HK-2 (cell line): ENCODE data around the gene MAN2A1.
"Not testable (repeated sequence)": the region's sequence is repeated elsewhere in the genome, so short reads cannot be mapped to it uniquely, and the experiment has no call there.

Experiments
- DNase-seq: peaks from one replicate; pipeline ENCODE4 v3.0.0-alpha.2; 2018; ENCODE audit not compliant: unreplicated experiment

MAN2A1 gene

GRCh38 chr5:109825450-109825849 lies 135.7 kb downstream of the MAN2A1 start:
- no peak for DNase-seq

DNA sequence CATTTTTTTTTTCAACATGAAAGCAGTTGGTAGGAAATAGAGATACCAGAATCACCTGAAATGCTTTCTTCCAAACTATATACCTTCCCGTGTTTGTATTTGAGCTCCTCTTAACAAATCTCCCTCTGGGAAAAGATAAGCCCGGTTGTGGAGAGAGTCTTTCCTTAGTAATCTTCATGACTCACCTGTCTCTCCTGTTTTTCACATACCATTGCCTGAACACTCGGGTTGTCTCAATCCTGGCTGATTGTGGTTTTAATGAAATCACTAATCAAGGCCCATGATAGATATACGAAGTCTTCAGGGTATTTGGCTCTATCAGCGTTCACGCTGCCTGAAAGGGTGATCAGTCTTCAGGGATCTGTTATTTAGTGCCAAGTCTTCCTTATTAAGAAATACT lies 136.7 kb downstream of the MAN2A1 start:
- DNase-seq, result no peak

DNA sequence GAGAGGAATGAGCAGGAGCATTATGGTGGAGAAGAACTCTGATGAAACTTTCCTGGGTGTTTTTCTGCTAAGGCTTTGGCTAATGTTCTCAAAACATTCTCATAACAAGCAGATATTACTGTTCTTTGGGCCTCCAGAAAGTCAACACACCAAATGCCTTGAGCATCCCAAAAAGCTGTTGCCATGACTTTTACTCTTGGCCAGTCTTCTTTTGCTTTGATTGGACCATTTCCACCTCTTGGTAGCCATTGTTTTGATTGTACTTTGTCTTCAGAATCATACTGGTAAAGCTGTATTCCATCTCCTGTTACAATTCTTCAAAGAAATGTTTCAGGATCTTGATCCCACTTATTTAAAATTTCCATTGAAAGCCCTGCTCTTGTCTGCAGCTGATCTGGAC lies 139.6 kb downstream of the MAN2A1 start:
- DNase-seq, result no peak

- no peak for DNase-seq
These were observed 141.3 kb downstream of the MAN2A1 start for GRCh38 chr5:109830955-109831502.

DNA sequence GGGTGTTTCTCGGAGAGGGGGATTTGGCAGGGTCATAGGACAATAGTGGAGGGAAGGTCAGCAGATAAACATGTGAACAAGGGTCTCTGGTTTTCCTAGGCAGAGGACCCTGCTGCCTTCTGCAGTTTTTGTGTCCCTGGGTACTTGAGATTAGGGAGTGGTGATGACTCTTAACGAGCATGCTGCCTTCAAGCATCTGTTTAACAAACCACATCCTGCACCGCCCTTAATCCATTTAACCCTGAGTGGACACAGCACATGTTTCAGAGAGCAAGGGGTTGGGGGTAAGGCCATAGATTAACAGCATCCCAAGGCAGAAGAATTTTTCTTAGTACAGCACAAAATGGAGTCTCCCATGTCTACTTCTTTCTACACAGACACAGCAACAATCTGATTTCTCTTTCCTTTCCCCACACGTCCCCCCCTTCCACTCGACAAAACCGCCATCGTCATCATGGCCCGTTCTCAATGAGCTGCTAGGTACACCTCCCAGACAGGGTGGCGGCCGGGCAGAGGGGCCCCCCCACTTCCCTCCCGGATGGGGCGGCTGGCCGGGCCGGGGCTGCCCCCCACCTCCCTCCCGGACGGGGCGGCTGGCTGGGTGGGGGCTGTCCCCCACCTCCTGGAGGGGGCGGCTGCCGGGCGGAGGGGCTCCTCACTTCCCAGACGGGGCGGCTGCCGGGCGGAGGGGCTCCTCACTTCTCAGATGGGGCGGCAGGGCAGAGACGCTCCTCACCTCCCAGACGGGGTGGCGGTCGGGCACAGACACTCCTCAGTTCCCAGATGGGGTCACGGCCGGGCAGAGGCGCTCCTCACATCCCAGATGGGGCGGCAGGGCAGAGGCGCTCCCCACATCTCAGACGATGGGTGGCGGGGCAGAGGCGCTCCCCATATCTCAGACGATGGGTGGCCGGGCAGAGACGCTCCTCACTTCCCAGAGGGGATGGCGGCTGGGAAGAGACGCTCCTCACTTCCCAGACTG lies 142.8 kb downstream of the MAN2A1 start:
- not testable (repeated sequence) for DNase-seq

DNA sequence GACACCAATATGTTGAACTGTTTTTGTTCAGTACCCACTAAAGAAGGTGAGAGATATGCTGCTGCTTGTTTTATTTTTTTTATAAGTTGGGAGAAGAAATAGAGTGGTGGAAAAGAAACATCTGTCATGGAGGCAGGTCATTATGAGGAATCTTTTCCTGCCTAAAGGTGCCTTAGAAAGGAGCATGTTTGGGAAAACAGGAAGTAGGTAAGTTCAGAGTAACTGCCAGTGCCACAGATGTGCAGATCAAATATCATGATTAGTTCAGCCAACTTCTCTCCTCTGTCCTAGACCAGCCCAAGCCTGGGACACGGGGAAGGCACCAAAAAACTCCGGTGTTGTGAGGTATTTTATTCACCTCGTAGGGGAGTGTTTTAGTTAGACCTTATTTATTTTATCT lies 144.2 kb downstream of the MAN2A1 start:
- DNase-seq, result no peak

- no peak for DNase-seq
These were observed 146.6 kb downstream of the MAN2A1 start for GRCh38 chr5:109836280-109836679.

DNA sequence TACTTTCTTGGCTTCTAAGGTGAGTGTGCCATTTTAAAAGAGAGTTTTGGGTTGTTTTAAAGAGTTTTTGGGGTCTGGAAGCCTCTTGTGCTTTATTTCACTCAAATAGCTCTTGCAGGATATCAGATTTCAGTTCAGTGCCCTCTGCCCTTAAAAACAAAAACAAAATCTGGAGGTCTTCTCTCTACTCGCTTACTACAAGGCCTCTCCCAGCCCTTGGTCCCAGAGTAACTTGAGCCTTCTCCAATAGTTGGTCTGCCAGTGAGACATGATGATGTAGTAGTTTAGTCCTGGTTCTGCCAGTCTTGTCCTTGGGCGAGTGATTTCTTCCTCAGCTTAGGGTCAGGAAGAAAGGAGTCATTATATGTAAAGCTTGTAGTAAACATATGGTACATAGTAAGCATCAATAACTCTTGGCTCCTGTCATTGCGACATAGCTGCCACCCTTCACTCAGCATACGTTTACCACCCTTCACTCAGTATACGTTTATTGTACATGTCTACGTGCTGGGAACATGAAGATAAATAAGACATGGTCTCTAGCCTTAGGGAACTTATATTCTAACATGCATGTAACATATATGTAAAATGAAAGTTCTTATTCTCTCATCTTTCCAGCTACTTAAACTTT lies 147.6 kb downstream of the MAN2A1 start:
- no peak for DNase-seq

- DNase-seq, result no peak
These were observed 148.4 kb downstream of the MAN2A1 start for GRCh38 chr5:109838157-109838556.

- no peak for DNase-seq
These were observed 154.4 kb downstream of the MAN2A1 start for GRCh38 chr5:109844148-109844547.

- no peak for DNase-seq
These were observed 155.0 kb downstream of the MAN2A1 start for GRCh38 chr5:109844695-109845094.

DNA sequence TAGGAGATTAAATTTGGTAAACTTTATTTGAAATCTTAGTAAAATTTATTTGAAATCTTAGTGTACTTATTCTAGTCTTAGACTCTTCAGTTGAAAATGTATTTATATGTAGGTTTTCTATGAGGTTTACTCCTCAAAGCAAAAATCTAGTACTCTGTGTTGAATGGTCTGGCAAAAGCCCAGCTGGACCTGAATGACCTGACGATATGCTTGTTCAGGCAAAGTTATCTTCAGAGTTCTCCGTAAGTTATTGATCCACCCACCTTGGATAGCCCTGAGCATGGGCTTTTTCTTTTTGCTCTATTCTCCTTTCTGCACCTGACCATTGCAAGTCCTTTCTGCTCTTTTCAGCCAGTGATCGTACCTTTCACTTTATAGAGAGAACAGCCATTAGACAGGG lies 158.4 kb downstream of the MAN2A1 start:
- DNase-seq, result no peak

DNA sequence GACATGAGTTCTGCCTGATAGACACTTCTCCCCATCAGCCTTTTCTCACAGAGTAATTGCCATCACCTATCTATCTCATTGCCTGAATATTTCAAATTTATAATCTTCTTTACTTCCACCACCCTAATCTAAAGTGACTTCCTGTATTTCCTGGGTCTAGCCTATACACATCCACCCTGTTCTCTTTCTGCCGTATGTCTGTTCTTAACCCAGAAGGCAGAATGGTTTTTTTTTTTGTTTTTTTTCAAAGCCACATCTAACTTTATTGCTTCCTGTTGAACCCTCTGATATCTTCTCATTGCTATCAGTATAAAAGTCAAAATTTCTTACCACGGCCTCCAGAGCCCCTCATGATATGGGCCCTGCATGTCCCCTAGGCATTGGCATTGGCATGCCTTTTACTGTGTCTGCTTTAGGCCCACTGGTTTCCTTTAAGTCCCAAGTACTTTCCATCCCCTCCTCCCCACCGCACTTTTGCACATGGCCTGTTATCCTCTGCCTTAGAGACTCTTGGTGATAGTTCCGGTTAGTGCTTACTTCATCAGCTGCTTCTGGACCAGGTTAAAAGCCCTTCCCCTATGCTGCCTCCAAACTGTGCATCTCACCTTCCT lies 159.9 kb downstream of the MAN2A1 start:
- DNase-seq, result no peak

DNA sequence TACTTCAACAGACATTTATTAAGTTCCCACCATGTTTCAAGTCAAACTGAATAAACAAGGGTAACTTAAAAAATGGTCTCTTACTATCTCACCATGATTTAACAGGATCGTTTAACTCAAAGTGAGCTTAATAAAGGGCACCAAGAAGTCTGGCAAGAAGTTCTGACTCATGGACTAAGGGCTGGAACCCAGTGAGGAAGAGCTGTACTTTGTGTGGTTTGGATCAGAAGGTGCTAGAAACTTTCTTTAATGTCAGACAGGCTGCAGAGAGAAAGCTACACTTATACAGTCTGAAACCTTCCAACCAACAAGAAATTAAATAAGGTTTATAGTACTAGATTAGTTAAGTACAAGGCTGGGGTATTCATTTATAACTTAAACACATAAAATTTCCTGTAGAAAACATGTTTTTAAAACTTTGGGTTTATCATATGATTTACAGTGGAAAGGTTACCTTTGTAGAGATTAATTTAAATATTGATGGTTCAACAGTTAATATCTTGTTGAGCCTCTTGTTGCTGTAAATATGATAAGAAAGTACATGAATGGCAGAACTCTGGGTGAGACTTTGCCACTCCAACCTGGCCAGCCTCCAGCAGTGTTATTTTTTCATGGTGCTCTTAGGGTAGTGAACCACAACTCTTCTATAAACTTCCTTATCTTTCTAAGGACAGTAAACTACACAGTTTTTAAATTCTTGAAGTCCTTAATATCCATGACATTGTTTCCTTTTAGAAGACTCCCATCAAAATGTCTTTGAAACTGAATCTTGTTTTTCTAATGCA lies 162.8 kb downstream of the MAN2A1 start:
- no peak for DNase-seq

GRCh38 chr5:109853377-109853776 lies 163.7 kb downstream of the MAN2A1 start:
- DNase-seq, result no peak

GRCh38 chr5:109855056-109855455 lies 165.3 kb downstream of the MAN2A1 start:
- no peak for DNase-seq

DNA sequence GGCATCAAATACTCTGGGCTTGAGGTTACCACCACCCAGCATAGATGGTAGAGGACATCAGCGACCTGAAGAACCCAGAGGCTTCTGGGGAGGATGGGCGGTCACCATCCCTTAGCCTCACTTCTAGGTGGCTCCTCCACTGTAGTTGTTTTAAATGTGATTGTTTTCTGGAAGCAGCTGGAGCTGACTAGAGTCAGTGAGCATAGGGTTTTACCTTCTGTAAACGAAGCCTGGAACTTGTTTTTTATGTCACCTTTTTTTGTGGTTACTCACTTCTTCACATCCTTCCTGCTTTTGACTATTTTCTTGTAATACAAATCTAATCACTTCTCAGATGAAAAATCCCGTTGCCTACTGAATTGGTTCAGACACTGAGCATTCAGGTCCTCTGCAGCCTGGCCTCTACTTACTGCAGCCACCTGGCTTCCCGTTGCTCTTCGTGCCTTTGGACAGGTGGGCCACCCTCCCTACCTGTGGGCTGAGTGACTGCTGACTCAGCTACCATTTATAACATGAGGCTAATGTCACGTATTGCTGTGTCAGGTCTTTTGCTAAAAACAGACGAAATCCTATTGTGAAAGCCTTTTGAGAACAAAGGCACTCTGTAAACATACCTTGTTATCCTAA lies 167.8 kb downstream of the MAN2A1 start:
- no peak for DNase-seq

DNA sequence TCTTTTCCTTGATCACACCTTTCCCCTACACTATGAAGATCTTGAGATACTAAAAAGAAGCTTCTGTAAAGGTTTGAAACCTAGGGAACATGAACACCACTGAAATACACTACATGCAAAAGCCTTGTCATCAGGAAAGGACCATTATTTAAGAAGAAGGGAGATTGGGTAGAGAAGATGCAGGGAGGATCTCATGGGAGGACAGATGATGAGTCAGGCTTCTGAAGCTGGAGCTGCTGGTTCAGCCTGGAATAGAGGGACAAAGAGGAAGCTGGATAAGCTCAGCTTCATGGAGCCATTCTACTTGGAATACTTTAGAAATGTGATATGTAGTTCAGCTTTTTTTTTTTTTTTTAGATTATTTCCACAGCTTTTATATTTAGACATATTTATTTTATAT lies 169.8 kb downstream of the MAN2A1 start:
- no peak for DNase-seq

- DNase-seq, result no peak
These were observed 172.6 kb downstream of the MAN2A1 start for GRCh38 chr5:109862301-109862700.

- DNase-seq, result no peak
These were observed 174.0 kb downstream of the MAN2A1 start for GRCh38 chr5:109863752-109864151.

DNA sequence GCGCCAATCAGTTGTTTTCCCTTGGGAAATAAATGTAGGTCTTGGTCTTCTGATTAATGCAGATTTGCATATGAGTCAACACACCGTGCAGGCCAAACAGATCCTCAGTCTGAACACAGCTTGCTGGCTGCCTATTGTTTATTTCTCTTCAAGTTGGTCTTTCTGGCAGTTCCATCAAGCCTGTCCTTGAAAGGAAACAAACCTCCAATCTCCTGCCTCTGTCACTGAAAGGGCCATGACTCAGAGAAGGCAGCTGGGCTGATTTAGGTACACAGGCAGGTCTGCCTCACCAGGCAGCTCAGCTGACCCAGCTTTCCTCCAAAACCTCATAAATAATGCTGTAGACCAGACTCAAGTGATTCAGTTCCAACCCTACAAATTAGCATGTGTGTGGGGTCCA lies 175.9 kb downstream of the MAN2A1 start:
- DNase-seq, result peak; percentile 12
